NOMO-1 (cell line): ENCODE measurements around the gene DECR2.
"Not testable (repeated sequence)": the region's sequence is repeated elsewhere in the genome, so short reads cannot be mapped to it uniquely, and the experiment has no call there.

Source experiments
- DNase-seq, 2 experiments: peaks; one replicate each; lab custom pipeline; 2025; ENCODE audit not compliant: unreplicated experiment in 2 of 2; lab: John Stamatoyannopoulos, UW

DECR2 gene

GRCh38 chr16:401468-402348 lies at the start of gene DECR2:
DECR2 (plus strand) TSS chr16:401885; CDS start chr16:401964, 79 bp downstream.
- DNase-seq: peak; percentile 66 to 80

GRCh38 chr16:352547-353403 lies 48.9 kb upstream of the DECR2 start, which contains the start of gene AXIN1:
AXIN1 (minus strand) TSS chr16:352723; CDS start chr16:347025, 5,698 bp downstream.
- peak; percentile 95 to 99 for DNase-seq

GRCh38 chr16:353404-354290 lies 48.0 kb upstream of the DECR2 start:
- no peak for DNase-seq

GRCh38 chr16:354291-354881 lies 47.3 kb upstream of the DECR2 start:
- no peak for DNase-seq

GRCh38 chr16:354971-355461 lies 46.7 kb upstream of the DECR2 start:
- DNase-seq: no peak

- DNase-seq: no peak
These were observed 44.9 kb upstream of the DECR2 start for GRCh38 chr16:356741-357140.

GRCh38 chr16:359067-359763 lies 42.5 kb upstream of the DECR2 start:
- DNase-seq: no peak

GRCh38 chr16:359871-360697 lies 41.6 kb upstream of the DECR2 start:
- DNase-seq: no peak

GRCh38 chr16:360698-361336 lies 40.9 kb upstream of the DECR2 start:
- no peak for DNase-seq

- DNase-seq: no peak
These were observed 40.3 kb upstream of the DECR2 start for GRCh38 chr16:361341-361871.

- peak; percentile 82 to 84 for DNase-seq
These were observed 39.6 kb upstream of the DECR2 start for GRCh38 chr16:361872-362701.

- DNase-seq: not testable (repeated sequence)
These were observed 39.0 kb upstream of the DECR2 start for GRCh38 chr16:362702-362999.

GRCh38 chr16:363110-363765 lies 38.4 kb upstream of the DECR2 start:
- no peak for DNase-seq

GRCh38 chr16:363766-364490 lies 37.8 kb upstream of the DECR2 start:
- no peak for DNase-seq

GRCh38 chr16:364595-365491 lies 36.8 kb upstream of the DECR2 start:
- DNase-seq: no peak
